Measurements from ENCODE around the gene IL19. TPM values are rescaled to one million over a fixed set of nuclear protein-coding genes. Genes with fewer than 3 reads are reported as not detected.

Gene IL19
- total and polyA plus RNA-seq, 4 donors: not detected

GRCh38 chr1:206886831-206887230 is 116.3 kb downstream of the IL19 start:
- TF ChIP-seq FOXA1 (IDR thresholded peaks at IDR 0.05): no peak
- TF ChIP-seq GABPA (IDR thresholded peaks at IDR 0.05 in 1 of 2, conservative IDR thresholded peaks at IDR 0.05 in 1 of 2): no peak
- TF ChIP-seq ZBTB33 (IDR thresholded peaks at IDR 0.05): no peak
- TF ChIP-seq HNF4A (conservative IDR thresholded peaks at IDR 0.05): no peak
- TF ChIP-seq NR2F2 (IDR thresholded peaks at IDR 0.05): no peak
- no peak for TF ChIP-seq JUND (IDR thresholded peaks at IDR 0.05)
- TF ChIP-seq, protein P1, sequence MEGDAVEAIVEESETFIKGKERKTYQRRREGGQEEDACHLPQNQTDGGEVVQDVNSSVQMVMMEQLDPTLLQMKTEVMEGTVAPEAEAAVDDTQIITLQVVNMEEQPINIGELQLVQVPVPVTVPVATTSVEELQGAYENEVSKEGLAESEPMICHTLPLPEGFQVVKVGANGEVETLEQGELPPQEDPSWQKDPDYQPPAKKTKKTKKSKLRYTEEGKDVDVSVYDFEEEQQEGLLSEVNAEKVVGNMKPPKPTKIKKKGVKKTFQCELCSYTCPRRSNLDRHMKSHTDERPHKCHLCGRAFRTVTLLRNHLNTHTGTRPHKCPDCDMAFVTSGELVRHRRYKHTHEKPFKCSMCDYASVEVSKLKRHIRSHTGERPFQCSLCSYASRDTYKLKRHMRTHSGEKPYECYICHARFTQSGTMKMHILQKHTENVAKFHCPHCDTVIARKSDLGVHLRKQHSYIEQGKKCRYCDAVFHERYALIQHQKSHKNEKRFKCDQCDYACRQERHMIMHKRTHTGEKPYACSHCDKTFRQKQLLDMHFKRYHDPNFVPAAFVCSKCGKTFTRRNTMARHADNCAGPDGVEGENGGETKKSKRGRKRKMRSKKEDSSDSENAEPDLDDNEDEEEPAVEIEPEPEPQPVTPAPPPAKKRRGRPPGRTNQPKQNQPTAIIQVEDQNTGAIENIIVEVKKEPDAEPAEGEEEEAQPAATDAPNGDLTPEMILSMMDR (IDR thresholded peaks at IDR 0.05; ENCODE audit: low read depth, low read length, missing input control): no peak
- TF ChIP-seq TAF1 (conservative IDR thresholded peaks at IDR 0.05): no peak
- Histone ChIP-seq H3K27me3 (ENCODE audit: control insufficient read depth in 4 of 4, insufficient read depth in 4 of 4, low read length in 3 of 4) (no peaks in the 10 kb centered on the region), H3K4me1 (ENCODE audit: control insufficient read depth in 4 of 4, insufficient read depth in 4 of 4, low read length in 3 of 4) (peaks cover 4 to 12% (median 12%) of the 10 kb centered on the region in 4 donors), H3K36me3 (ENCODE audit: control insufficient read depth in 4 of 4, insufficient read depth in 3 of 4, low read depth in 1 of 4, low read length in 3 of 4) (no peaks in the 10 kb centered on the region), H3K27ac (ENCODE audit: low read depth in 1 of 2, low read length in 2 of 2) (no peak overlapping the region), H3K9me3 (ENCODE audit: control insufficient read depth in 4 of 4, low read length in 3 of 4) (no peaks in the 10 kb centered on the region), H3K9ac (ENCODE audit: low read depth in 1 of 2, low read length in 2 of 2) (no peak overlapping the region), H3K4me3 (ENCODE audit: low read depth in 1 of 3, low read length in 3 of 3) (no peak overlapping the region)
- 99% methylated on average over 1 of the region's 1 CpG for WGBS
- no peak for DNase-seq (ENCODE audit: low spot score)

DNA sequence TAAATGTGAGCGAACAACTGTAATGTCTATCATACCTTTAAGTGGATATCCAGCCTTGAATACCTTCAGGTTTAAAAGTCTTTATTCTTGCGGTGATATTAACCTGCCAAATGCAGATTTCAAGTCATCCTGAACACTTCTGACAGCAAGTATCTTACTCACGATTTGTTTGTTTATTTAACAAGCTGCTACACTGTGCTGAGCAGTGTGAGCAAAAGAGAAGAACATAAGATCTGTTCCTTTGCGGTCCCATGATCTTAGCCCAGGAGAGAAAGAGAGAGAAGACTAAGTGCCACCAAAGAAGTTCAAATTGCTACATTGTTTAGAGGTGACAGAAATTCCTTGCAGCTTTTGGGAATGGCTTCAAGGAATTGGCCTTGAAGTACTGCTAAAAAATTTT is 117.1 kb downstream of the IL19 start:
- Histone ChIP-seq H3K4me3 (ENCODE audit: low read depth in 1 of 3, low read length in 3 of 3) (no peak overlapping the region), H3K27ac (ENCODE audit: low read depth in 1 of 2, low read length in 2 of 2) (no peak overlapping the region), H3K36me3 (ENCODE audit: control insufficient read depth in 4 of 4, insufficient read depth in 3 of 4, low read depth in 1 of 4, low read length in 3 of 4) (no peaks in the 10 kb centered on the region), H3K4me1 (ENCODE audit: control insufficient read depth in 4 of 4, insufficient read depth in 4 of 4, low read length in 3 of 4) (peaks cover 4 to 12% (median 12%) of the 10 kb centered on the region in 4 donors), H3K9me3 (ENCODE audit: control insufficient read depth in 4 of 4, low read length in 3 of 4) (no peaks in the 10 kb centered on the region), H3K9ac (ENCODE audit: low read depth in 1 of 2, low read length in 2 of 2) (no peak overlapping the region), H3K27me3 (ENCODE audit: control insufficient read depth in 4 of 4, insufficient read depth in 4 of 4, low read length in 3 of 4) (no peaks in the 10 kb centered on the region)
- TF ChIP-seq, protein P1 (IDR thresholded peaks at IDR 0.05; ENCODE audit: low read depth, low read length, missing input control): no peak
- TF ChIP-seq ZBTB33 (IDR thresholded peaks at IDR 0.05) (no peak), JUND (IDR thresholded peaks at IDR 0.05) (no peak), NR2F2 (IDR thresholded peaks at IDR 0.05) (no peak)
- no peak for DNase-seq (ENCODE audit: low spot score)
- 80% methylated on average over 4 of the region's 4 CpGs for WGBS

Data from liver (tissue), 9 donors.